NCI-H524 (cell line): ENCODE results near the gene COBL.

Source experiments
- DNase-seq, 2 experiments: peaks; one replicate each; lab custom pipeline; 2025; lab: John Stamatoyannopoulos, UW

Gene COBL

GRCh38 chr7:51276967-51277366, 39.6 kb downstream of the COBL start:
- no peak for DNase-seq

- DNase-seq: no peak
Measured at GRCh38 chr7:51276091-51276605, 40.5 kb downstream of the COBL start.

- DNase-seq: no peak
Measured at GRCh38 chr7:51275532-51275931, 41.1 kb downstream of the COBL start.

GRCh38 chr7:51274955-51275354, 41.7 kb downstream of the COBL start:
- DNase-seq: no peak

GRCh38 chr7:51274001-51274400, 42.6 kb downstream of the COBL start:
- DNase-seq: no peak

GRCh38 chr7:51273360-51273759, 43.2 kb downstream of the COBL start:
- no peak for DNase-seq

GRCh38 chr7:51270965-51271364, 45.6 kb downstream of the COBL start:
- no peak for DNase-seq

- no peak for DNase-seq
Measured at GRCh38 chr7:51269911-51270310, 46.7 kb downstream of the COBL start.

GRCh38 chr7:51269321-51269720, 47.3 kb downstream of the COBL start:
- DNase-seq: no peak

GRCh38 chr7:51268859-51269258, 47.8 kb downstream of the COBL start:
- DNase-seq: no peak

GRCh38 chr7:51267169-51267568, 49.4 kb downstream of the COBL start:
- DNase-seq: no peak

- peak in 1 of 2 experiments; percentile 48 for DNase-seq
Measured at GRCh38 chr7:51265066-51265907, 51.3 kb downstream of the COBL start.

- no peak for DNase-seq
Measured at GRCh38 chr7:51263631-51264484, 52.8 kb downstream of the COBL start.

GRCh38 chr7:51262796-51263531, 53.6 kb downstream of the COBL start:
- DNase-seq: no peak

GRCh38 chr7:51261950-51262795, 54.4 kb downstream of the COBL start:
- DNase-seq: no peak

GRCh38 chr7:51261117-51261835, 55.3 kb downstream of the COBL start:
- no peak for DNase-seq

- no peak for DNase-seq
Measured at GRCh38 chr7:51260516-51260915, 56.1 kb downstream of the COBL start.

GRCh38 chr7:51259766-51260165, 56.8 kb downstream of the COBL start:
- no peak for DNase-seq

- DNase-seq: no peak
Measured at GRCh38 chr7:51256916-51257315, 59.7 kb downstream of the COBL start.

GRCh38 chr7:51256209-51256781, 60.3 kb downstream of the COBL start:
- DNase-seq: no peak
